Neuronal stem cell (in vitro differentiated cells): ENCODE data around the gene SLC24A5.

ENCODE experiments used
- DNase-seq: peaks from one replicate; pipeline ENCODE4 v3.0.0-alpha.2; 2013; ENCODE audit warnings: low spot score
- H2AFZ ChIP-seq: one replicate; pipeline ENCODE4 v1.6.1; 2013; ENCODE audit warnings: mild to moderate bottlenecking, low read length, inconsistent platforms
- H2AK5ac ChIP-seq: 2 replicates; pipeline ENCODE4 v1.6.1; 2013; ENCODE audit warnings: low read depth, mild to moderate bottlenecking, inconsistent platforms, low read length, moderate library complexity, mixed read lengths
- H2BK120ac ChIP-seq: 2 replicates; pipeline ENCODE4 v1.6.1; 2013; ENCODE audit warnings: low read depth, mild to moderate bottlenecking, inconsistent platforms, low read length, moderate library complexity, mixed read lengths
- H2BK12ac ChIP-seq: one replicate; pipeline ENCODE4 v1.6.1; 2013; ENCODE audit warnings: low read length, inconsistent platforms
- H2BK15ac ChIP-seq: 2 replicates; pipeline ENCODE4 v1.6.1; 2013; ENCODE audit warnings: mild to moderate bottlenecking, low read length, inconsistent platforms, mixed read lengths
- H2BK5ac ChIP-seq: one replicate; pipeline ENCODE4 v1.6.1; 2013; ENCODE audit warnings: inconsistent platforms, mild to moderate bottlenecking, low read length, moderate library complexity
- H3K14ac ChIP-seq: one replicate; pipeline ENCODE4 v1.6.1; 2013; ENCODE audit warnings: low read length, inconsistent platforms
- H3K18ac ChIP-seq: 2 replicates; pipeline ENCODE4 v1.6.1; 2013; ENCODE audit warnings: low read length, inconsistent platforms
- H3K23ac ChIP-seq: 2 replicates; pipeline ENCODE4 v1.6.1; 2013; ENCODE audit warnings: low read depth, mild to moderate bottlenecking, mixed read lengths, low read length, inconsistent platforms; ENCODE audit not compliant: poor library complexity
- H3K27ac ChIP-seq: replicated peaks from 3 replicates; pipeline ENCODE4 v1.5.1; 2013; ENCODE audit warnings: low read length, inconsistent platforms
- H3K27me3 ChIP-seq, 3 experiments: 2 replicates each; pipeline ENCODE4 v1.6.1; 2013; ENCODE audit warnings: low read length in 3 of 3, mild to moderate bottlenecking in 2 of 3, inconsistent platforms in 1 of 3, low read depth in 1 of 3, mixed read lengths in 1 of 3, moderate library complexity in 1 of 3; ENCODE audit not compliant: control insufficient read depth in 3 of 3, insufficient read depth in 3 of 3
- H3K36me3 ChIP-seq, 2 donors: replicated peaks in 1 of 2; 2 replicates each; pipeline ENCODE4 v1.6.1; 2013; ENCODE audit warnings: low read length in 2 of 2; ENCODE audit not compliant: control insufficient read depth in 2 of 2, insufficient read depth in 2 of 2
- H3K4ac ChIP-seq: 2 replicates; pipeline ENCODE4 v1.6.1; 2013; ENCODE audit warnings: inconsistent platforms, mild to moderate bottlenecking, low read length, moderate library complexity
- H3K4me1 ChIP-seq, 2 donors: 1 replicate in 1 of 2; 2 replicates in 1 of 2; pipeline ENCODE4 v1.6.1; 2013; ENCODE audit warnings: low read length in 2 of 2, low read depth in 1 of 2; ENCODE audit not compliant: control insufficient read depth in 2 of 2, insufficient read depth in 1 of 2
- H3K4me2 ChIP-seq: one replicate; pipeline ENCODE4 v1.6.1; 2013; ENCODE audit warnings: mild to moderate bottlenecking, low read length, inconsistent platforms; ENCODE audit not compliant: insufficient read depth, poor library complexity, severe bottlenecking
- H3K4me3 ChIP-seq, 2 donors: 2 replicates each; pipeline ENCODE4 v1.5.1; 2013; ENCODE audit warnings: low read length in 2 of 2, mild to moderate bottlenecking in 2 of 2, inconsistent platforms in 1 of 2, moderate library complexity in 1 of 2
- H3K79me1 ChIP-seq: one replicate; pipeline ENCODE4 v1.6.1; 2013; ENCODE audit warnings: low read depth, mild to moderate bottlenecking, inconsistent platforms, low read length, moderate library complexity
- H3K9ac ChIP-seq: one replicate; pipeline ENCODE4 v1.6.1; 2013; ENCODE audit warnings: mild to moderate bottlenecking, low read depth, low read length, inconsistent platforms; ENCODE audit not compliant: poor library complexity
- H3K9me3 ChIP-seq, 2 donors: replicated peaks in 1 of 2; 2 replicates each; pipeline versions ENCODE3 to v1.6.1; 2013; ENCODE audit warnings: low read length in 2 of 2, mild to moderate bottlenecking in 2 of 2, inconsistent platforms in 1 of 2, low read depth in 1 of 2, mixed read lengths in 1 of 2, moderate library complexity in 1 of 2; ENCODE audit not compliant: control insufficient read depth in 2 of 2, insufficient read depth in 1 of 2
- H4K8ac ChIP-seq: one replicate; pipeline ENCODE4 v1.6.1; 2013; ENCODE audit warnings: low read depth, mild to moderate bottlenecking, inconsistent platforms, low read length, moderate library complexity
- H4K91ac ChIP-seq: one replicate; pipeline ENCODE4 v1.6.1; 2013; ENCODE audit warnings: low read length, low read depth, mild to moderate bottlenecking, inconsistent platforms; ENCODE audit not compliant: poor library complexity
- WGBS, 2 donors: extraction: QIAGEN DNeasy Blood & Tissue Kit; methylation state at CpG; one replicate each; pipeline ENCODE4 v1.1.7; 2013; ENCODE audit warnings: missing lambda C conversion rate in 2 of 2, mixed read lengths in 1 of 2; ENCODE audit not compliant: insufficient read length in 2 of 2, insufficient replicate concordance in 1 of 2; ENCODE audit errors: extremely low coverage in 2 of 2; 5-methylcytosine and 5-hydroxymethylcytosine counted together

SLC24A5 gene

DNA sequence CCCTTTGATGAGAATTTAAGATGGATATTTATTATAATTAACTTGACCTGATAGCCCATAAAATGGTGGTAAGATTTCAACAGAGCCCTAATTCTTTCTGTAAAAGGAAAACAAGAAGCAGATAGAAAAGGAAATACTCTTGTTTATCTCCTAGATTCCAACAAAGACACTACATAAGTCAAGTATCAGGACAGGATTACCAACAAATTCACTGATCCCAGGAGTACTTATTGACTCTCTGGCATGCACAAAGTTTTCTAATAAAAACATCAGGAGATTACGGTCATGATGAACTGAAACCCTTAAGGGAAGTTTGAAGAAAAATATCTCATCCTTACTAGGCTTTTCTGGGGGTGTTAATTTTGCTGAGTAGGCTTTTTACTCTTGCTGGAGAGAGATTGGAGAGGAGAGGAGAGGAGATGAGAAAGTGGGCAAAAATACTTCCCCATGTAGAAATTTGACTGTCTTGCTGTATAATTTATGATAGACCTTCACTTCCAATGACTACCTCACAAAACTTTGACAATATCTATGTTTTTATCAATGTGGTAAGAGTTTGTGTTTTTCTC lies 43.1 kb upstream of the SLC24A5 start:
- WGBS, 2 donors, result no CpG with 5 or more reads among the region's 1 CpG

DNA sequence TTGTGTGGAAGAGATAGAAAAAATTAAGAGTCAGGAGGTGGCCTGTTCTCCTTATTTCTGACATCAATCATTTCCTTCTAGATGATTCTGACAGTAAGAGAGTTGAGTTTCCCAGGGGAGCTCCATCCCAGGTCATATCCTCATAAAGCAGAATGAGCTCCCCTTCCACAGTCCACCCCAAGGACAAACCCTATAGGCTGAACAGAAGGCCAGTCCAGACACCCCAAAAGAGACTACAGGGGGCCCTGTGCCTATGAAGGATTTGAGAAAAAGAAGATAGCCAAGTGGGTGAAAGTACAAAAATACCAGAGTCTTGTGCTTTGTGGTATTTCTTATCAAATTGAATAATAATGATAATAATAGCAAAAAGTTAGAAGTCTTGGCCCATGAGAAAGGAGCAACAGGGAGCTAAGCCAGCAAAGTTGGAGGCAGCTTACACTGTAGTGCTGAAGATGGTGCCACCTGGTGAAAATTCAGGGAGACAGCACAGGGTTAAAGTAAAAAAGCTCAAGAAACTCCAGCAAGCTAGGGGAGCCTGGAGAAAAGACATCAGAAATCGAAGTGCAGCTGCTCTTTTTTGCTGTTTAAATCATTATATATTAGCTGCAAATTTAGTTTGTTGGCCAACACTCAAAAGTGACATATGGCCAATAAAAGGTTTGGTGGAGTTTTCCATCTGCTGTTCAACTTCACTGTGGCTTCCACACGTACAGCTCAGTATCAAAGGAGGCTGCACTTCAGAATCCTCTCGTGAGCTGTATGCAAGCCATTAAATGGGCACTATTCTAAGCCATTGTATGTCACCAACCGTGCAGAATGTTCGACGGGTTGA lies 35.8 kb upstream of the SLC24A5 start:
- Histone ChIP-seq H4K91ac (no peak overlapping the region), H2AFZ (no peak overlapping the region), H3K27ac (no peak overlapping the region), H3K23ac (no peak overlapping the region), H2BK120ac (no peak overlapping the region), H3K4me2 (no peak overlapping the region), H3K27me3 (peaks cover 0 to 4% (median 0%) of the 10 kb centered on the region in 3 experiments), H3K9ac (no peak overlapping the region), H2AK5ac (no peak overlapping the region), H2BK15ac (no peak overlapping the region), H3K4me1 (peaks cover 0 to 2% of the 10 kb centered on the region in 2 donors), H3K4ac (no peak overlapping the region), H2BK5ac (no peak overlapping the region), H3K18ac (no peak overlapping the region), H3K79me1 (no peaks in the 10 kb centered on the region), H3K9me3 (peaks cover 0 to 3% of the 10 kb centered on the region in 2 donors), H3K14ac (no peak overlapping the region), H3K4me3 (no peak overlapping the region), H3K36me3 (peaks cover 0 to 2% of the 10 kb centered on the region in 2 donors), H4K8ac (no peak overlapping the region), H2BK12ac (no peak overlapping the region)
- peak; percentile 37 for DNase-seq
- WGBS, 2 donors, result no CpG with 5 or more reads among the region's 6 CpGs

More for the DNA sequence above, 43.1 kb upstream of the SLC24A5 start:
- Histone ChIP-seq H3K4me3 (no peak overlapping the region), H3K4me2 (no peak overlapping the region), H3K79me1 (no peaks in the 10 kb centered on the region), H2BK12ac (no peak overlapping the region), H2BK120ac (no peak overlapping the region), H2BK15ac (no peak overlapping the region), H2AK5ac (no peak overlapping the region), H3K14ac (no peak overlapping the region), H2BK5ac (no peak overlapping the region), H4K8ac (no peak overlapping the region), H4K91ac (no peak overlapping the region), H3K4ac (no peak overlapping the region), H3K27ac (no peak overlapping the region), H3K4me1 (no peaks in the 10 kb centered on the region), H3K9me3 (peaks cover 0 to 2% of the 10 kb centered on the region in 2 donors), H3K9ac (no peak overlapping the region), H2AFZ (no peak overlapping the region), H3K23ac (no peak overlapping the region), H3K18ac (no peak overlapping the region), H3K27me3 (no peaks in the 10 kb centered on the region), H3K36me3 (no peaks in the 10 kb centered on the region)
- no peak for DNase-seq

DNA sequence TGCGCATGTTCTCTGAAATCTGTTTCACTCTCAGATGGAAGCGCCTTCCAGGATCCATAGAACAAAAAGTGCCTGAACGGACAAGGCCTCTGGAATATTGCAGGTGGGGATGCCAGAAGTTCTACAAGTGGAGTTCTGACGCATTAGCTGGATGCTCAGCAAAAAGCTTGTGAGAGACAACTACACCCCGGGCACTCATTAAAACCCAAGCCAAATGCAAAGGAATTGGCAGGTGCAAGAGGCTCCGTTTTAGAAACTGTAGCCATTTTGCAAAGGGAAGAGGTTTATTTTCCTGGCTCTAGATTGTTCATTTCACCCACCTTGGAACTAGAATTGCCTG lies 35.2 kb upstream of the SLC24A5 start:
- H3K23ac ChIP-seq, result no peak overlapping the region
- H2BK120ac ChIP-seq, result no peak overlapping the region
- H3K4me1 ChIP-seq, result peaks cover 0 to 3% of the 10 kb centered on the region in 2 donors
- H3K4me2 ChIP-seq, result no peak overlapping the region
- H3K4me3 ChIP-seq, result no peak overlapping the region
- no peak overlapping the region for H2BK5ac ChIP-seq
- no peak overlapping the region for H3K9ac ChIP-seq
- H2AFZ ChIP-seq, result no peak overlapping the region
- peaks cover 0 to 3% of the 10 kb centered on the region in 2 donors for H3K9me3 ChIP-seq
- H3K27ac ChIP-seq, result no peak overlapping the region
- no peak overlapping the region for H4K91ac ChIP-seq
- no peak overlapping the region for H3K18ac ChIP-seq
- no peak overlapping the region for H2BK12ac ChIP-seq
- no peak overlapping the region for H2AK5ac ChIP-seq
- H3K36me3 ChIP-seq, result peaks cover 0 to 2% of the 10 kb centered on the region in 2 donors
- H3K27me3 ChIP-seq, result peaks cover 0 to 4% (median 0%) of the 10 kb centered on the region in 3 experiments
- no peak overlapping the region for H2BK15ac ChIP-seq
- H3K14ac ChIP-seq, result no peak overlapping the region
- no peak overlapping the region for H4K8ac ChIP-seq
- no peak overlapping the region for H3K4ac ChIP-seq
- no CpG with 5 or more reads among the region's 6 CpGs for WGBS, 2 donors
- DNase-seq, result no peak
- no peaks in the 10 kb centered on the region for H3K79me1 ChIP-seq

DNA sequence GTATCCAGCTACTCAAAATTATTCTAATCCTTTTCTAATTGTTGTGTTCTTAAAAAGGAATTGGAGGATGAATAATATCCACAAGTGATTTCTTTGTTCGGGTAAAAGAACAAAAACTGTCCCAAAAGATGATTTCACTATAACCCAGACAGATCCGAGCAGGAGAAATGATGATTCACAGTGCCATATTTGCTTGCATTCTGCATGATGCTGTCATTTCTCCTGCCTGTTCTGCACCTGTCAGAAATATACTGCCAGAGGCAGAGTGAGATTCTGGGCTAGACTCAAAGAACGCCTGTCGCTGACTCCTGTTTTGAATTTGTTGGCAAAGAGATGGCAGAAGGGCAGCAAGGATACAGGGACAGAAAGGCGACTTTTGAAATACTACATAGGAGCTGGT lies 34.7 kb upstream of the SLC24A5 start:
- H3K4me1 ChIP-seq, result peaks cover 0 to 3% of the 10 kb centered on the region in 2 donors
- DNase-seq, result no peak
- no peaks in the 10 kb centered on the region for H3K79me1 ChIP-seq
- no peak overlapping the region for H2BK12ac ChIP-seq
- peaks cover 0 to 2% of the 10 kb centered on the region in 2 donors for H3K36me3 ChIP-seq
- no peak overlapping the region for H3K23ac ChIP-seq
- H2BK15ac ChIP-seq, result no peak overlapping the region
- peaks cover 0 to 4% (median 0%) of the 10 kb centered on the region in 3 experiments for H3K27me3 ChIP-seq
- H2BK5ac ChIP-seq, result no peak overlapping the region
- H4K8ac ChIP-seq, result no peak overlapping the region
- H3K27ac ChIP-seq, result no peak overlapping the region
- H3K4me3 ChIP-seq, result no peak overlapping the region
- no peak overlapping the region for H2BK120ac ChIP-seq
- H3K9me3 ChIP-seq, result peaks cover 0 to 3% of the 10 kb centered on the region in 2 donors
- no peak overlapping the region for H3K4me2 ChIP-seq
- no peak overlapping the region for H3K14ac ChIP-seq
- H4K91ac ChIP-seq, result no peak overlapping the region
- H2AFZ ChIP-seq, result no peak overlapping the region
- H3K4ac ChIP-seq, result no peak overlapping the region
- H3K18ac ChIP-seq, result no peak overlapping the region
- H2AK5ac ChIP-seq, result no peak overlapping the region
- H3K9ac ChIP-seq, result no peak overlapping the region
- WGBS, 2 donors, result no CpG with 5 or more reads among the region's 5 CpGs
